NCI-H2081 treated with DMSO at 0.1 percent for 48 hours (cell line): ENCODE results near the gene ABL1.
"Not testable (repeated sequence)": the region's sequence is repeated elsewhere in the genome, so short reads cannot be mapped to it uniquely, and the experiment has no call there.

Experiments
- DNase-seq: peaks from one replicate; lab custom pipeline; 2025; lab: John Stamatoyannopoulos, UW

ABL1 gene

DNA sequence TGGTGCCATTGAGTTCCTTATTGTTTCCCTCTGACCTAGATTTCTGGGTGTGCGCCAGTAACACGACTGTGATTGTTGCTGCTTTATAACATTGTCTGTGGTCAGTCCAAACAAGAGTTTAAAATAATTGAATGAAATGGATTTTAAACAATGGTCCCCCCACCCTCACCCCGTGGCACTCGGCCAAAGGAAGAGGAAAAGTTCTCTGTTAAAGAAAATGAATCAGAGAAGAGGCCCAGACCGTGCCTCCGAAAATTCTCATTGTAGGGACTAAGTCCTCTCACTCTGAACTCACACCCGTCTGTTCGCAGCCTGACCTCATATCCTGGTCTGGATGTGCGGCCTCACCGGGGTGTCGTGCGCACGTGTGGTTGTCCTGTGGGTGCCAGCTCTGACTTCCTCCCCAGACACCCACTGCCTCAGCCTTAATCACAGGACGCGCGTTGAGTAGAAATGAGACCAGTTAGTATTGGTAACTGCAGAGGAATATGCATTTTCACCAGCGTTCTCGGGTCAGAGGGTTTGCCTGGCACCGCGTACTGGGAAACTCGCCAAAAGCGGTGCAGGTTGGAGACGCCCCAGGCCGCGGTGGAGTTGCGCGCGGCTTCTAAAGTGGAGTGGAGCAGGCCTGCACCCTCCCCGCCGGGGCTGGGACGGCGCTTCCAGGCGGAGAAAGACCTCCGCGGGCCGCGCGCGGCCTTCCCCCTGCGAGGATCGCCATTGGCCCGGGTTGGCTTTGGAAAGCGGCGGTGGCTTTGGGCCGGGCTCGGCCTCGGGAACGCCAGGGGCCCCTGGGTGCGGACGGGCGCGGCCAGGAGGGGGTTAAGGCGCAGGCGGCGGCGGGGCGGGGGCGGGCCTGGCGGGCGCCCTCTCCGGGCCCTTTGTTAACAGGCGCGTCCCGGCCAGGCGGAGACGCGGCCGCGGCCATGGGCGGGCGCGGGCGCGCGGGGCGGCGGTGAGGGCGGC is at the start of gene ABL1:
TSS of gene ABL1 (plus strand) at position 884 of the 966 bp plus-strand sequence. CDS start 193 bp downstream, outside the sequence.
- DNase-seq = peak; percentile 40

DNA sequence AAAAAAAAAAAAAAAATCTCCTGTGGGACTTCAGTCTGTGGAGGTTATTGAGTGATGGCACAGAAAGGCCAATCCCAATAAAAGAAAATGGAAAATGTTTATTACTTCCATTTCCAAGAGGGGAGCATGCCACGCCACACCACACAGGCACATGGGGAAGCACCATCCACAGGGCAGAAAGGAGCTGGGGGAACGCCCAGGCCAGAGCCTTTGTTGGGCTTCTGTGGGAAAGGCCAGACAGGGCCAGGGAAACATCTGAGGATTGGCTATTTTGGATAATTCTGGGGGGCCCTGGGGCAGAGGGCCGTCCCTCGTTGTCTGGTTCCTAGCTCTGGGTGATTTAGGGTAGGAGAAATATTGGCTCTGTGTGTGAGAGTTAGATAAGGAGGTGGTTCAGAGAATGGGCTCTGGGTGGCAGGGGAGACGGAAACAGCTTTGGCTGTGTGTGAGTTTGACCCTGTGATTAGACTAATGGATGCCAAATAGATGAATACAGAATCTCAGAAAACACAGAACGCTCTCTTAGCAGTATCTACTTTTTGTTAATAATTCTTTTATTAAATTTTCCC is 49.0 kb upstream of the ABL1 start:
- no peak for DNase-seq

DNA sequence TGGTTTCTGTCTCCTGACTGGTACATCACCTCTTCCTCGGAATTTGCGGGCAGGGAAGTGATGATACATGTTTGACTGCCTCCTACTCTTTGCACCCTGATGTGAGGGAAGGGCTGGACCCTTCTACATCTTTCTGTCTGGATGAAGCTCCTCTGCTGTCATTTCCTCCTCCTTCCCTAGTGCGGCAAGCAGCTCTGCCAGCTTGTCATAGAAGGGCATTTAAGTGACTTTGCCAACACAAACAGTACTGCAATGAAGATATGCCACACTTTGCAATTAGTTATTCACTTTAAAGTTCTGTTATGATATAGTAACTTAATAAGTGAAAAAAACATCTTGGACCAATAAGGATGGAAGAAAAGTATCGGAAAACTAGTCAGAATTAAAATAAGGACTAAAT is 48.5 kb upstream of the ABL1 start:
- DNase-seq = no peak

DNA sequence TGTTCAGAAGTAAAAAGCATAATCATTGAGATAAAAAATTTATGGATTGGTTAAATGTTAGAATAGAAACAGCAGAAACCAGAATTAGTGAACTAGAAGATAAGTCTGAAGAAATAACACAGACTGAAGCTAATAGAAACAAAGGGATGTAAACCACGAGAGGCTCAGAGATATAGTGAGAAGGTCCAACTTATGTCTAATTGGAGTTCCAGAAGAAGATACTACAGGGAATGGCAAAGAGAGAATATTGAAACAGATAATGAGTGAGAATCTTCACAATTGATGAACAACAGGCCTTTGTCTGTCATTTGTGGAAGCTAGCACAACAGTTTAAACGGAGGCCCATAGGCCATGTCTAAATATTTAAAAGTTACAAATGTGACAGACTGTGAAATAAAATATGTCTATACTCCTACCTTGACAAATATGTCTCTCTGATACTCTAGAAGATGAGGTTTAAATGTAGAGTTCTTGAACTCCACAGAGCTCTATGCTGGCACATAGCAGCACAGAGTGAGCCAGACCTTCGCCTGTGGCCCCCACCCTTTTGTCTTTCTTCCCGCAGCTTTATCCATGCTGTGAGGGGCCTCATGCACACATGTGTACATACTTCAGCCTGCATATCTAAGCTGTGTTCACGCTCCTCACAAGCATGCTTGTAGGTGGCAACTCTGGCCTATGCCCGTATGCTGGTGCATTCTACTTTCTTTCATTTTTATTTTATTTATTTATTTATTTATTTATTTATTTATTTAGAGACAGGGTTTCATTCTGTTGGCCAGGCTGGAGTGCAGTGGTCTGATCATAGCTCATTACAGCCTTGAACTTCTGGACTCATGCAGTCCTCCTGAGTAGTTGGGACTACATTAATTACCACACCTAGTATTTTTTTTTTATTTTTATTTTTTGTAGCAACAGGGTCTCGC is 45.0 kb upstream of the ABL1 start:
- DNase-seq = no peak

DNA sequence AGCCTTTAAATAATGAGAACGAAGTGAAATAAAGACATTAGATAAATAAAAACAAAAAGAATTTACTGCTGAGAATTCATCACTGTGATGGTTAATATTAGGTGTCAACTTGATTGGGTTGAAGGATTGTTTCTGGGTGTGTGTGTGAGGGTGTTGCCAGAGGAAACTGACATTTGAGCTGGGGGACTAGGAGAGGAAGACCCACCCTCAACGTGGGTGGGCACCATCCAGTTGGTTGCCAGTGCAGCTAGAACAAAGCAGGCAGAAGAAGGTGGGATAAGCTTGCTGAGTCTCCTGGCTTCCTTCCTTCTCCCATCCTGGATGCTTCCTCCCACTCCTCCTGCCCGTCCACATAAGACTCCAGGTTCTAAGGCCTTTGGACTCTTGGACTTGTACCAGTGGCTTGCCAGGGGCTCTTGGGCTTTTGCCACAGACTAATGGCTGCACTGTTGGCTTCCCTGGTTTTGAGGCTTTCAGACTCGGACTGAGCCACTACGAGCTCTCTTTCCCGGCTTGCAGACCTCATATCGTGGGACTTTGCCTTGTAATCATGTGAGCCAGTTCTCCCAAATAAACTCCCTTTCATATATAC is 43.7 kb upstream of the ABL1 start:
- DNase-seq = no peak

DNA sequence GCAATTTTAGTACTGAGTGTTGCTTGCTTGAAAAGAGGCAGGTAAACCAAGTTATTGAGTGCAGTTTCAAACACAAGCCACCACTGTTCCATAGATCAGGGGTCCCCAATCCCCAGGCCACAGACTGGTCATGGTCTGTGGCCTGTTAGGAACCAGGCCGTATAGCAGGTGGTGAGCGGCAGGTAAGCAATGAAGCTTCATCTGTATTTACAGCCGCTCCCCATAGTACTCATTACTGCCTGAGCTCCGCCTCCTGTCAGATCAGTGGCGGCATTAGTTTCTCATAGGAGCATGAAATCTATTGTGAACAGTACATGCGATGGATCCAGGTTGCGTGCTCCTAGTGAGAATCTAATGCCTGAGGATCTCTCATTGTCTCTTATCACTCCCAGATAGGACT is 41.5 kb upstream of the ABL1 start:
- no peak for DNase-seq

DNA sequence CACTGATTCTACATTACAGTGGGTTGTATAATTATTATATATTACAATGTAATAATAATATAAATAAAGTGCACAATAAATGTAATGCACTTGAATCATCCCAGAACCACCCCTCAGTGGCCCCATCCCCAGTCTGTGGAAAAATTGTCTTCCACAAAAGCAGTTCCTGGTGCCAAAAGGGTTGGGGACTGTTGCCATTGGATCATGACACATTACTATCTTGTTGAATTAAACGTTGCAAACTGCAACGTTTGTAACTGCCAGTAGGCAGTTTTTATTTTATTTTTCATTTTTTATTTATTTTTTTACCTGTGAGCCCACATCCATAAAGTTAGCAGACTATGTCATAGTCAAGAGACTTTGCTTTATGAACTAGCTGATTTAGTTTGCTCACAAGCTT is 41.0 kb upstream of the ABL1 start:
- DNase-seq = not testable (repeated sequence)

DNA sequence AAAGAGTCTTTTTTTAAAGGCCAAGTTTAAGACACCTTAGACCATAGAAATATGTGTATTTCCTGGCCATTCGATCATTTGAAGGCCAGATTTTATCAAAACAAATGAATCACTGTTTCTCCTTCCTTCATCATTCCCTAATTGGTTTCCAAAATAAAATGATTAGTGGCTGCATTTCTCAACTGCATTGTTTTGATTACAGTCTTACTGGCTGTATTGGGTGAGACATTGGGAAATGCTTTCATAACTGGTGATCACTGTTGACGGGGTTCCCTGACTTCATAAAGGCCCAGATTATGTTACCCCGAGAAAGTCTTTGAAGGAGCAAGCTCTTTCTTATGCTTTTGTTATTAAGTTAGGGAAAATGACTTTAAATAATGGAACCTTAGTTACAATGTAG is 40.6 kb upstream of the ABL1 start:
- not testable (repeated sequence) for DNase-seq

DNA sequence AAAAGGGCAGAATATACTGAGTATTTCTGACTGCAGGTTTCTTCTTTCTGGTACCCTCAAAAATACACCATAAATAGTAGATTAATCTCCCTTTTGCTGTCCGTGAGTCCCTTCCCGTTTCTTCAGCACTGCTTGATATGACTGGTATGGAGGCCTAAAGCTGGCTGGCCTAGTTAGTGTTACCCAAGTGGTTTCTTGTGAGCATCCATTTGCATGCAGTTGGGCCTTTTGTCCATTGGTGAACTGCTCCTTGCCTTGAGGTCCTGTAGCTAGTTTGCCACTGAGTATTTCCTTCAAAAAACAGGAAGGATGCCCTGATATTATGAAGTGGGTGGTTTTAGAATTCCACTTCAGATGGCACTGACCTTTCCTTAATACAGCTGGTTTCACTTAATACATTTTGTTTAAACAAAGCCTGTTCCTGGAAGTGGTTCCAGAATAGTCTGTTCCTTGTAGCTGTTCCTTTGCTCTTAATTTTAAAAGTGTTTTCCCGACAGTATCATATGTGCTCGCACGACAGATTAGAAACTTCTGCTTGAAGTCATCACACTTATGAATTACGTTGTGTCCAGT is 40.0 kb upstream of the ABL1 start:
- DNase-seq = no peak

DNA sequence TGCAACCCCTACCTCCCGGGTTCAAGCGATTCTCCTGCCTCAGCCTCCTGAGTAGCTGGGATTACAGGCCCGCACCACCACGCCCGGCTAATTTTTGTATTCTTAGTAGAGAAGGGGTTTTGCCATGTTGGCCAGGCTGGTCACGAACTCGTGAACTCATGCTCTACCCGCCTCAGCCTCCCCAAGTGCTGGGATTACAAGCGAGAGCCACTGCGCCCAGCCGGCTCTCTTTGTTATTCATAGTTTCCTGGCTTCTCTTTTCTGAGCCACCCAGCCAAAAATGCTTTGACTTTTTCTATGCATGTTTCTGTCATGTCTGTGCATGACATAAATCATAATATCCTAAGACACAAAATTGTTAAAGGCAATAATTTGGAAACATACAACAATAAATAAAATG is 31.9 kb upstream of the ABL1 start:
- not testable (repeated sequence) for DNase-seq

DNA sequence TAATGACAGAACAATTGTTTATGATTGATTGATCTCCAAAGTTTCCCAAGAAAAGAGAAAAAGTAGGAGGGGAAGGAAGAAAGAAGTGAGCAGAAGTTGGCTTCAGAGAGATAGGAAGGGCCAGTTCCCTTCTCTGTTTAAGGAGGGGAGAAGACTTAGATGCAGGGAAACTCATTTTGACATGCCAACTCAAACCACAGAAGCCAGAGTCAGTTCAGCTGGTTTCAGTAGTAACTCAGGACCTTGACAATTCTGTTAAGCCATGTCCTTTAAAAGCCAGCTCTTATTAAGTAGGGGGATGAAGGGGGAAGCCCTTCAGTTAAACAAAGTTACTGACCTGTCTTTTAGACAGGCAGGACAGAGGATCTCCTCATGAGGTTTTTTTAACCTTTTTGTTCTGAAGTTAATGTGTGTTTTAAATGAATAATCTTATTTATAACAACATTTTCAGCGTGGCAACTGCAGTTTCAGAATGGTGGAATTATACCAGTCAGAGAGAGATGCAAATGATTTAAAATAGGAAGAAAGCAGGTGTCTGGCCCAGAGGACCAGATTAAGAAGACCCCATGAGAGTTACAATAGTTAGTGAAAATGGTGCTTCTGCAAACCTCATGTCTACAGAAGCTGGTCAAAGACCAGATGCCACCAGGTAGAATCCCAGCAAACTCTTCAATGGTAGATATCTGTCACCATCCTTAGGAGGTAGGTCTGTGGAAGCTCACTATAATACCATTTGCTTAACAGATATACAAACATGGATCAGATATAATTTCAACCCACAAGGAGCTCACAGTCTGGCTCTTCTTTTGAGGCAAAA is 29.3 kb upstream of the ABL1 start:
- no peak for DNase-seq

DNA sequence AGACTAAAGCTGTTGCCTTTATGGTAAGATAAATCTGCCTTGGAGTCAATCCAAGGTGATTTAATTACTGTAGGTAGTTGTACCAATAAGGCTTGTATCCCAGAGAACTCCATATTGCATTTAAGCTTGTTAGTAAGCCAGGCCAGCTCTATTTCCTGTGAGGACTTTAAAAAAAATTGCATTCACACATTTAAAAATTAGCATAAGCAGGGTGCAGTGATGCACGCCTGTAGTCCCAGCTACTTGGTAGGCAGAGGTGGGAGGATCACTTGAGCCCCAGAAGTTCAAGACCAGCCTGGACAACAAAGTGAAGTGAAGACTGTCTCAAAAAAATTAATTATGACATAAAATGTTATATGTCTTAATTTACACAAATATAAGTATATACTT is 28.7 kb upstream of the ABL1 start:
- DNase-seq = no peak

DNA sequence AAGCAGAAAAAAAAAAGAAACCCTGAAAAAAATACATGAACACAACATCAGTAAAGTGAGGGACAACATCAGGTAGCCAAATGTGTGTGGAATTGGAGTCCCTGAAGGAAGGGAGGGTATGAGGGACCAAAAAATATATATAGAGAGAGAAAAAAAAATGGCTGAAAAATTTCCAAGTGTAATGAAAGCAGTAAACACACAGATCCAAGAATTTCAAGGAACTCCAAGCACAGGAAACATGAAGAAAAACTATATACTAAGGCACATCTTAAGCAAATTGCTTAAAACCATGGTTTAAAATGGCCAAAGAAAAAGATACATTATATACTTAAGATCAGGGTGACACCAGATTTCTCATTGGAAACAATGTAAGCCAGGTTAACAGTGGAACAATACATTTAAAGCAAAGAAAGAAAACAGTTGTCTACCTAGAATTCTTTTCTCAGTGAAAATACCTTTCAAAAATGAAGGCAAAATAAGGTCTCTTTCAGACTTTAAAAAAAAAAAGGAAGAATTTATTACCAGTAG is 24.4 kb upstream of the ABL1 start:
- no peak for DNase-seq

DNA sequence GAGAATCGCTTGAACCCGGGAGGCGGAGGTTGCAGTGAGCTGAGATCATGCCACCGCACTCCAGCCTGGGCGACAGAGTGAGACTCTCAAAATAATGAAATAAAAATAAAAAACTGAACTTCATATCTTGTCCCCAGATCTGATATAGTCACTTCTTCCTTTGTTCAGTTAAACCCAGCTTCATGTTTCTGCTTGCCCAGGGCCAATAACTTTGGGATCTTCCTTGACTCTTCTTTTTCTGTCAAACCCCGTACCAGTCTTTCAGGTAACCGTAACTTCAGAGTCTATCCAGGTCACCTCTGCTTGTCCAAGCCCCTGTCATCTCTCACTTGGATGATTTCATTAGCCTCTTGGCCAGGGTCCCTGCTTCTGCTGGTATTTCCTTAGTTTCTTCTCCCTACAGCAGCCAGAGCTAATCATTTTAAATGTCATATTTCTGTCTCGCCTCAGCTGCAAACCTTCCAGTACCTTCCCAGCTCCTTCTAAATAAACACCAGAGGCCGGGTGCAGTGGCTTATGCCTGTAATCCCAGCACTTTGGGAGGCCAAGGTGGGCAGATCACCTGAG is 19.7 kb upstream of the ABL1 start:
- no peak for DNase-seq

DNA sequence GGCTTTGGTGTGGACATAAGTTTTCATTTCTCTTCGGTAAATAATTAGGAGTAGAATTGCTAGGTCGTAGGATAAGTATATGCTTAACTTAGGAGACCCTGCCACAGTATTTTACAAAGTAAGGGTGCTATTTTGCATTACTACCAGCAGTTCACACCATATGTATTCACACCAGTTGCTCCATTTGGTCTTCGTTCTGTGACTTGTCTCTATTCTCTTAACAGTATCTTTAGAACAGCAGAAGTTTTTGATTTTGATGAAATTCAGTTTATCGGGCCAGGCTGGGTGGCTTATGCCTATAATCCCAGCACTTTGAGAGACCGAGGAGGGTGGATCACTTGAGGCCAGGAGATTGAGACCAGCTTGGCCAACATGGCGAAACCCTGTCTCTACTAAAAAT is 17.1 kb upstream of the ABL1 start:
- no peak for DNase-seq

DNA sequence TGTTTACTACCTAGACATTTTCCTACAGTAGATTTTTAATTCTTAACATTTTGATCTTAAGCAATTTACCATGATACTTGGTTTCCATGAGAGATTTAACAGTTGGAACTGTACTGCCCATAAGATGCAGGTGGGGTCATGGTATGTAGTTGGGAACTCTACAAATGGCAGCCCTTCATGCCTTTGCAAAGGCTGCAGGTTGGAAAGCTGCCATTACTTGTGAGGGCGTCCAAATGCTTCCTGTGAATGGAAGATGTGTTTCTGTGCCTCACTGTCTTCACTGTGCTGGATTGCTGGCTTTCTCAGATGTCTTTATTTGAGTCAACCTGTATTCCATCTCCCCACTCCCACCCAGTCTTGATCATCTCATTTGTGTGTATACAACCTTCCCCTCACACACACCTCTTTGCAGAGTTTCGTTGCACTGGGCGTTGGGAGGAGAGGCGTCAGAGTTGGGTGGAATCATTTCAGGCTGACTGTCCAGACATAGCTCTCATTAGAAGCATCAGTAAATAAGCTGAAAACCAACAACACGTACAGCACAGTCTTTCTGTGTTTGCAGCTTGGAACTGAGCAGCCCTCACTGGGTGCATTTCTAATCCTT is 14.8 kb upstream of the ABL1 start:
- DNase-seq = no peak

DNA sequence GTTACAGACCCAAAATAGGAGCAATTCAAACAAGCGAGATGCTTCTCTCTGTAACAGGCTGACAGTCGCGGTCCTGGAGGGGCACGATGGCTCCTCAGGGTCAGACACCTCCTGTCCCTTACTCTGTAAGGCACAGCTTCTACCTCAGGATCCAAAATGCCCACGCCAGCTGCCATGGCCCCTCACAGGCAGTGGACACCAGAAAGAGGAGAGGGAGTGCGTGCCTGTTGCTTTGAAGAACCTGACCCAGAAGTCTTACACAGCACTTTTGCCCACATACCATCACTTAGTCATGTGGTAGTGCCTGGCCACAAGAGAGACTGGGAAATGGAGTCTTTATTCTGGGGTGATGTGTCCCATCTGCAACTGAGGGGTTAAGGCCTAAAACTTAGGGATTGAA is 11.6 kb upstream of the ABL1 start:
- DNase-seq = no peak

DNA sequence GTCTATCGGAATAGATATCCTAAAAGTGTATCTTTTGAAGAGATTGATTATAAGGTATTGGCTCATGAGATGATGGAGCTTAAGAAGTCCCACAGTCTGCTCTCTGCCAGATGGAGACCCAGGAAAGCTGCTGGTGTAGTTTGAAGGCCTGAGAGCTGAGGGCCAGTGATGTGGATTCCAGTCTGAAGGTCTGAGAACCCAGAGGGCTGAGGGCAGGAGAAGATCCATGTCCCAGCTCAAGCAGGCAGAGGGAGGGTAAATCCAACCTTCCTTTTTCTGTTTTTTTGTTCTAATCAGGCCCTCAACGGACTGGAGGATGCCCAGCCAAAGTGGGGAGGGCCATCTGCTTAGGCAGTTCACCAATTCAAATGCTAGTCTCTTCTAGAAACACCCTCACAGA is 11.0 kb upstream of the ABL1 start:
- DNase-seq = no peak

DNA sequence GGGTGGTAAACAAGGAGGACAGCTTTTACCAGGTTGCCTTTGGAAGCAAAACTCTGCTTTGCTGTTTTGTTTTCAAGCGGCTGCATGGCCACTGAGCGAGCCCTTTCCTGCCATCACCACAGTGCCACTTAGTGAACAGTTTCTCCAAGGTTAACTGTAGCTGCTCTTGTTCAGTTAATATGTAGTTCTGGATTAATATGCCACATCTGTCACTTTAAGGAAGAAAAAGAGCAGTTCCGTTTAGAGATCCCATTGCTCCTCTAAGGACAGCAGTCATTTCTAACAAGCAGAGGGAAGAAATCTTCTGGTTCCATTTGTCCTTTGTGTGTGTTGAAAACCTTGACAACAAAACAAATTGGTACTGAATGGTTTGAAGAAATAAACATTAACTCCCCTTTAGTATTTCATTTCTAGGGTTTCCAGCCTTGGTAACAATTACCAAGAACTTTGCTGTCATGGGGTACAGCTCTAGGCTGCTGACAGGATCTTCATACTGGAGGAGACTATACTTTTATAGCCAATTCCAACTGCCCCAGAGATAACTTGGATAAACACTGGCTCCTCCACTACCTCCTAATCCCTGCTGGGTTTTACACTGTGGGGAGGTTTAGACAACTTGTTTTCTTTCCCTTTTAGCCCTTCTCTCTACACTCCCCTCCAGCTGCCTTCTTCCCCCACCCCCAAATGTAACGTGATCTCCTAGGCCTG is 10.3 kb upstream of the ABL1 start:
- no peak for DNase-seq
